Lower lobe of right lung (tissue), 2 donors: ENCODE measurements around the gene CHD8. TPM values are rescaled to one million over a fixed set of nuclear protein-coding genes. Genes with fewer than 3 reads are reported as not detected.

Experiments used
- ATAC-seq, 2 donors: fragments of 200-7000 bp; cut with Tn5 transposase; one replicate each; pipeline ENCODE4 v1.9.1; 2020 to 2022; ENCODE audit warnings: mild to moderate bottlenecking in 2 of 2, moderate library complexity in 2 of 2
- DNase-seq: peaks from one replicate; pipeline ENCODE4 v3.0.0-alpha.2; 2020
- H3K27ac ChIP-seq: fragments of 200-600 bp; one replicate; pipeline ENCODE4 v1.8.0; 2022
- H3K27me3 ChIP-seq: fragments of 200-600 bp; one replicate; pipeline ENCODE4 v1.8.0; 2022; ENCODE audit warnings: low read depth
- H3K36me3 ChIP-seq: fragments of 200-600 bp; one replicate; pipeline ENCODE4 v1.8.0; 2022; ENCODE audit warnings: mild to moderate bottlenecking
- H3K4me1 ChIP-seq: fragments of 200-600 bp; one replicate; pipeline ENCODE4 v1.8.0; 2022
- H3K4me3 ChIP-seq: fragments of 200-600 bp; one replicate; pipeline ENCODE4 v1.8.0; 2022; ENCODE audit warnings: mild to moderate bottlenecking
- H3K9me3 ChIP-seq: fragments of 200-600 bp; one replicate; pipeline ENCODE4 v1.8.0; 2022
- CTCF ChIP-seq: fragments of 200-600 bp; IDR thresholded peaks from one replicate; pipeline ENCODE4 v1.8.0; 2022; ENCODE audit warnings: antibody characterized with exemption, mild to moderate bottlenecking
- intact Hi-C: fragments of 100-400 bp; cut with DNase I; formaldehyde crosslinking; loops from one replicate; pipeline ENCODE4 v1.11.0; 2022
- total RNA-seq: library from RNA; stranded (reverse); fragmentation: NEBNext Ultra II Directional; extraction: Animal tissue kit (Norgen Biotek cat#: 25700); gene quantifications from one replicate; pipeline ENCODE4 v1.2.1, GENCODE V29; 2021
- donor health status: DM: no; HTN: yes; CAD: no; lungs with severe emphysema.

The CHD8 gene
- total RNA-seq, 1 donor from 2014 or later = 74.6 TPM

- Histone ChIP-seq H3K27me3 (no peaks in the 10 kb centered on the region), H3K27ac (no peak overlapping the region), H3K4me1 (no peaks in the 10 kb centered on the region), H3K4me3 (no peak overlapping the region), H3K9me3 (no peaks in the 10 kb centered on the region), H3K36me3 (peaks cover 97% of the 10 kb centered on the region)
- ATAC-seq (no peak), DNase-seq (no peak)
- TF ChIP-seq CTCF = no peak
- intact Hi-C loops = no loop called here
Measured at GRCh38 chr14:21414137-21414631, 41.7 kb downstream of the CHD8 start.

- Histone ChIP-seq H3K36me3 (peaks cover 100% of the 10 kb centered on the region), H3K9me3 (no peaks in the 10 kb centered on the region), H3K27me3 (no peaks in the 10 kb centered on the region), H3K4me3 (no peak overlapping the region), H3K4me1 (no peaks in the 10 kb centered on the region), H3K27ac (no peak overlapping the region)
- TF ChIP-seq CTCF = no peak
- no peak for ATAC-seq
- intact Hi-C loops = no loop called here
- no peak for DNase-seq
Measured at GRCh38 chr14:21408147-21408546, 47.8 kb downstream of the CHD8 start.

GRCh38 chr14:21406213-21406612 is 49.7 kb downstream of the CHD8 start:
- DNase-seq (no peak), ATAC-seq (no peak)
- Histone ChIP-seq H3K4me1 (no peaks in the 10 kb centered on the region), H3K27me3 (no peaks in the 10 kb centered on the region), H3K9me3 (no peaks in the 10 kb centered on the region), H3K36me3 (peaks cover 100% of the 10 kb centered on the region), H3K4me3 (no peak overlapping the region), H3K27ac (no peak overlapping the region)
- TF ChIP-seq CTCF = no peak
- intact Hi-C loops = no loop called here

GRCh38 chr14:21405097-21405496 is 50.8 kb downstream of the CHD8 start:
- no peak for TF ChIP-seq CTCF
- ATAC-seq = no peak
- intact Hi-C loops = no loop called here

GRCh38 chr14:21399311-21399870 is 56.5 kb downstream of the CHD8 start:
- TF ChIP-seq CTCF = no peak
- Histone ChIP-seq H3K27me3 (no peaks in the 10 kb centered on the region), H3K4me1 (no peaks in the 10 kb centered on the region), H3K27ac (no peak overlapping the region), H3K9me3 (no peaks in the 10 kb centered on the region), H3K4me3 (no peak overlapping the region), H3K36me3 (peaks cover 100% of the 10 kb centered on the region)
- ATAC-seq (no peak), DNase-seq (no peak)
- intact Hi-C loops = no loop called here

More at GRCh38 chr14:21405097-21405496, 50.8 kb downstream of the CHD8 start:
- DNase-seq = no peak
- Histone ChIP-seq H3K4me3 (no peak overlapping the region), H3K27me3 (no peaks in the 10 kb centered on the region), H3K4me1 (no peaks in the 10 kb centered on the region), H3K36me3 (peaks cover 100% of the 10 kb centered on the region), H3K27ac (no peak overlapping the region), H3K9me3 (no peaks in the 10 kb centered on the region)
